ENCODE results near the gene ZFP69.

DNA sequence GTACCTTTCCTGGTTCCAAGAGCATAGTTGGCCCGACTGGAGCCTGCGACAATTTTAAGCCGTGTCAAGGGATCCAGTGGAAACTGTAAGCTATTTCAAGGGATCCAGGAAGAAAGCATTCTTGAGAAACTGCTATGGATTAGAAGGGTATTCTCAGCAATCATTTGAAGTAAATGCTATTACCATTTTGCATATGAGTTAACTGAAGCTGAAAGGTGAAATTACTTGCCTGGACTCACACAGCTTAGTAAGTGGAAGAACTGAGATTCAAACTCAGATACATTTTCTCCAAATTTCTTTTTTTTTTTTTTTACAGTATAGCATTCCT lies 54.9 kb downstream of the ZFP69 start:
- TF ChIP-seq CTCF (IDR thresholded peaks at IDR 0.05) (no peak), POLR2AphosphoS5 (IDR thresholded peaks at IDR 0.05) (no peak), EP300 (IDR thresholded peaks at IDR 0.05) (no peak), POLR2A (IDR thresholded peaks at IDR 0.05; ENCODE audit: low read depth) (no peak)

All from esophagus muscularis mucosa (tissue), 4 donors.